CD4-positive, alpha-beta memory T cell (primary cell): ENCODE measurements around the gene TRA2A. TPM values are rescaled to one million over a fixed set of nuclear protein-coding genes. Genes with fewer than 3 reads are reported as not detected.

Experiments
- CTCF ChIA-PET: fragments of 350-600 bp; sonication (Branson Sonifier 250); formaldehyde crosslinking; loops from one replicate; lab custom pipeline; 2021; ENCODE audit warnings: inconsistent platforms; ENCODE audit not compliant: partially characterized antibody; lab: Charles Lee
- POLR2A ChIA-PET: fragments of 350-600 bp; sonication (Branson Sonifier 250); formaldehyde crosslinking; loops from one replicate; lab custom pipeline; 2021; ENCODE audit not compliant: partially characterized antibody; lab: Charles Lee
- DNase-seq, 5 donors: peaks; one replicate each; pipeline versions ENCODE4 v3.0.0 to v3.0.0-alpha.2; 2020 to 2022; ENCODE audit warnings: mixed read lengths in 1 of 5
- H3K27ac ChIP-seq: one replicate; pipeline ENCODE4 v1.7.0; 2013; ENCODE audit warnings: low read depth, low read length
- H3K27me3 ChIP-seq: 2 replicates; pipeline ENCODE4 v1.7.0; 2013; ENCODE audit warnings: mild to moderate bottlenecking, low read length, moderate library complexity; ENCODE audit not compliant: insufficient read depth
- H3K36me3 ChIP-seq: 2 replicates; pipeline ENCODE4 v1.7.0; 2013; ENCODE audit warnings: mild to moderate bottlenecking, low read length, moderate library complexity; ENCODE audit not compliant: insufficient read depth
- H3K4me1 ChIP-seq: 2 replicates; pipeline ENCODE4 v1.7.0; 2013; ENCODE audit warnings: mild to moderate bottlenecking, low read length, moderate library complexity; ENCODE audit not compliant: insufficient read depth
- H3K4me3 ChIP-seq, 2 donors: one replicate each; pipeline ENCODE4 v1.7.0; 2013; ENCODE audit warnings: low read length in 2 of 2, mild to moderate bottlenecking in 1 of 2
- H3K9me3 ChIP-seq, 2 donors: one replicate each; pipeline ENCODE4 v1.7.0; 2013; ENCODE audit warnings: low read length in 2 of 2, control low read depth in 1 of 2; ENCODE audit not compliant: control insufficient read depth in 1 of 2
- H3K27ac Mint-ChIP-seq, 7 donors: one replicate each; pipeline ENCODE4 v1.8.0; 2020 to 2021; ENCODE audit warnings: mixed read lengths in 7 of 7, mild to moderate bottlenecking in 6 of 7, inconsistent platforms in 3 of 7, moderate library complexity in 3 of 7
- H3K27me3 Mint-ChIP-seq, 2 donors: one replicate each; pipeline ENCODE4 v1.8.0; 2020 to 2021; ENCODE audit warnings: mixed read lengths in 2 of 2
- H3K36me3 Mint-ChIP-seq, 2 donors: one replicate each; pipeline ENCODE4 v1.8.0; 2020 to 2021; ENCODE audit warnings: mixed read lengths in 2 of 2, inconsistent platforms in 1 of 2, mild to moderate bottlenecking in 1 of 2
- H3K4me1 Mint-ChIP-seq, 4 donors: one replicate each; pipeline ENCODE4 v1.8.0; 2020 to 2021; ENCODE audit warnings: mixed read lengths in 4 of 4, mild to moderate bottlenecking in 1 of 4
- H3K4me3 Mint-ChIP-seq, 8 donors: one replicate each; pipeline ENCODE4 v1.8.0; 2020 to 2021; ENCODE audit warnings: mixed read lengths in 8 of 8, mild to moderate bottlenecking in 7 of 8, moderate library complexity in 6 of 8, inconsistent platforms in 3 of 8
- H3K9me3 Mint-ChIP-seq, 8 donors: one replicate each; pipeline ENCODE4 v1.8.0; 2020 to 2021; ENCODE audit warnings: mixed read lengths in 8 of 8, mild to moderate bottlenecking in 5 of 8, inconsistent platforms in 3 of 8, moderate library complexity in 1 of 8
- intact Hi-C: fragments of 100-400 bp; cut with micrococcal nuclease; formaldehyde crosslinking; loops from one replicate; pipeline ENCODE4 v1.15.1; 2023
- polyA plus RNA-seq, 2 donors: library from polyadenylated mRNA; unstranded; fragments of 300-500 nt; fragmentation: Illumina TruSeq; gene quantifications; one replicate each; pipeline ENCODE4 v1.2.3, GENCODE V29; 2021
- total RNA-seq, 2 experiments: library from RNA; stranded (reverse); gene quantifications; one replicate each; pipeline ENCODE4 v1.2.3, GENCODE V29; 2021

The TRA2A gene
- total RNA-seq (100 to 1,000 TPM; 143 to 145 TPM), polyA plus RNA-seq (10 to 100 TPM; 37.5 to 37.6 TPM)

GRCh38 chr7:23531794-23532489 is at the start of gene TRA2A:
Gene TRA2A (minus strand): TSS chr7:23531981. CDS start chr7:23531824, 157 bp downstream.
- Mint-ChIP-seq H3K4me1 (peaks cover 28 to 52% (median 40%) of the 10 kb centered on the region in 4 donors), H3K4me3 (peak within 1 kb of the TSS; percentile 98 to 100 (median 99)), H3K27me3 (no peaks in the 10 kb centered on the region), H3K9me3 (peaks cover 0 to 3% (median 0%) of the 10 kb centered on the region in 8 donors), H3K36me3 (peaks cover 6 to 23% of the 10 kb centered on the region in 2 donors), H3K27ac (peak within 1 kb of the TSS; percentile 100)
- H3K36me3 ChIP-seq, result no peaks in the 10 kb centered on the region
- CTCF ChIA-PET, result interaction anchor here (1.2 to 3.3 kb wide), 4 partner anchors 8 to 38 kb away, joined by 3 to 22 read pairs (median 7); no protein-coding TSS in a partner anchor
- intact Hi-C loops, result loop anchor here (1.0 to 10.0 kb wide), 11 partner anchors 7 to 1653 kb away; partner anchors contain the start of genes CCDC126, CYCS, HYCC1 and KLHL7
- H3K27ac ChIP-seq, result peak within 1 kb of the TSS; percentile 96
- POLR2A ChIA-PET, result interaction anchor here (0.8 to 2.9 kb wide), 12 partner anchors 8 to 1594 kb away, joined by 3 to 32 read pairs (median 5); partner anchors contain the start of genes CCDC126, CYCS, HYCC1 and MALSU1
- H3K27me3 ChIP-seq, result no peaks in the 10 kb centered on the region
- peak; percentile 92 to 96 (median 95) for DNase-seq
- no peaks in the 10 kb centered on the region for H3K9me3 ChIP-seq
- H3K4me1 ChIP-seq, result peaks cover 40% of the 10 kb centered on the region
- H3K4me3 ChIP-seq, result peak within 1 kb of the TSS; percentile 67 to 90

GRCh38 chr7:23570592-23571200 is 38.9 kb upstream of the TRA2A start:
- Histone ChIP-seq H3K27me3 (no peaks in the 10 kb centered on the region), H3K4me1 (no peaks in the 10 kb centered on the region), H3K36me3 (no peaks in the 10 kb centered on the region), H3K4me3 (no peak overlapping the region), H3K27ac (no peak overlapping the region), H3K9me3 (no peaks in the 10 kb centered on the region)
- H3K4me3 Mint-ChIP-seq, result peak overlapping the region in 2 of 8 donors; percentile 3 to 25
- H3K27ac Mint-ChIP-seq, result peak overlapping the region in 1 of 7 donors; percentile 5
- peak; percentile 44 to 65 (median 57) for DNase-seq
- H3K4me1 Mint-ChIP-seq, result peaks cover 0 to 3% (median under 1%) of the 10 kb centered on the region in 4 donors
- H3K9me3 Mint-ChIP-seq, result peaks cover 0 to 1% (median 0%) of the 10 kb centered on the region in 8 donors
- peaks cover 10 to 14% of the 10 kb centered on the region in 2 donors for H3K27me3 Mint-ChIP-seq
- ChIA-PET CTCF (interaction anchor here (0.6 to 5.8 kb wide), 22 partner anchors 9 to 1528 kb away, joined by 3 to 58 read pairs (median 5); partner anchors contain the start of genes CCDC126 and STK31), POLR2A (no interaction called here)
- intact Hi-C loops, result loop anchor here (1.0 to 5.0 kb wide), 4 partner anchors 142 to 1528 kb away; no protein-coding TSS in a partner anchor
- no peaks in the 10 kb centered on the region for H3K36me3 Mint-ChIP-seq

GRCh38 chr7:23558303-23558702 is 26.5 kb upstream of the TRA2A start:
- POLR2A ChIA-PET, result no interaction called here
- Mint-ChIP-seq H3K4me1 (no peaks in the 10 kb centered on the region), H3K36me3 (no peaks in the 10 kb centered on the region), H3K9me3 (no peaks in the 10 kb centered on the region), H3K27me3 (peaks cover 6% of the 10 kb centered on the region in 2 donors), H3K4me3 (no peak overlapping the region), H3K27ac (no peak overlapping the region)
- H3K9me3 ChIP-seq, result no peaks in the 10 kb centered on the region
- H3K27me3 ChIP-seq, result no peaks in the 10 kb centered on the region
- H3K4me3 ChIP-seq, result no peak overlapping the region
- intact Hi-C loops, result no loop called here
- no peak for DNase-seq
- H3K4me1 ChIP-seq, result no peaks in the 10 kb centered on the region
- CTCF ChIA-PET, result interaction anchor here (1.5 kb wide), 1 partner anchor 12 kb away, joined by 4 read pairs; no protein-coding TSS in a partner anchor
- H3K36me3 ChIP-seq, result no peaks in the 10 kb centered on the region
- no peak overlapping the region for H3K27ac ChIP-seq

- Histone ChIP-seq H3K9me3 (no peaks in the 10 kb centered on the region), H3K27me3 (no peaks in the 10 kb centered on the region), H3K4me1 (no peaks in the 10 kb centered on the region), H3K36me3 (no peaks in the 10 kb centered on the region), H3K27ac (no peak overlapping the region), H3K4me3 (no peak overlapping the region)
- peak overlapping the region in 1 of 7 donors; percentile 35 for H3K27ac Mint-ChIP-seq
- no peaks in the 10 kb centered on the region for H3K9me3 Mint-ChIP-seq
- CTCF ChIA-PET, result interaction anchor here (0.6 to 4.2 kb wide), 22 partner anchors 10 to 1045 kb away, joined by 3 to 35 read pairs (median 5); partner anchors contain the start of genes CCDC126 and STK31
- DNase-seq, result no peak
- H3K4me1 Mint-ChIP-seq, result peaks cover 5 to 7% (median 6%) of the 10 kb centered on the region in 4 donors
- H3K4me3 Mint-ChIP-seq, result no peak overlapping the region
- POLR2A ChIA-PET, result interaction anchor here (1.5 kb wide), 1 partner anchor 51 kb away, joined by 7 read pairs; no protein-coding TSS in a partner anchor
- H3K36me3 Mint-ChIP-seq, result no peaks in the 10 kb centered on the region
- intact Hi-C loops, result loop anchor here (1.0 to 10.0 kb wide), 9 partner anchors 8 to 1547 kb away; partner anchors contain the start of gene CCDC126
- no peaks in the 10 kb centered on the region for H3K27me3 Mint-ChIP-seq
Observed at GRCh38 chr7:23547662-23548061, 15.9 kb upstream of the TRA2A start.

GRCh38 chr7:23546897-23547572 is 15.3 kb upstream of the TRA2A start:
- H3K4me3 ChIP-seq, result no peak overlapping the region
- H3K27me3 Mint-ChIP-seq, result no peaks in the 10 kb centered on the region
- CTCF ChIA-PET, result interaction anchor here (0.6 to 4.2 kb wide), 40 partner anchors 10 to 1046 kb away, joined by 3 to 35 read pairs (median 4); partner anchors contain the start of genes CCDC126 and STK31
- H3K27ac Mint-ChIP-seq, result peak overlapping the region in 5 of 7 donors; percentile 0 to 68 (median 51)
- POLR2A ChIA-PET, result interaction anchor here (0.8 to 1.5 kb wide), 4 partner anchors 15 to 247 kb away, joined by 3 to 7 read pairs (median 4); partner anchors contain the start of gene MALSU1
- H3K9me3 ChIP-seq, result no peaks in the 10 kb centered on the region
- H3K36me3 ChIP-seq, result no peaks in the 10 kb centered on the region
- H3K9me3 Mint-ChIP-seq, result no peaks in the 10 kb centered on the region
- peak overlapping the region in 1 of 8 donors; percentile 39 for H3K4me3 Mint-ChIP-seq
- H3K27ac ChIP-seq, result no peak overlapping the region
- H3K4me1 ChIP-seq, result no peaks in the 10 kb centered on the region
- no peaks in the 10 kb centered on the region for H3K36me3 Mint-ChIP-seq
- H3K4me1 Mint-ChIP-seq, result peaks cover 5 to 7% (median 6%) of the 10 kb centered on the region in 4 donors
- DNase-seq, result peak; percentile 78 to 85 (median 84)
- H3K27me3 ChIP-seq, result no peaks in the 10 kb centered on the region
- intact Hi-C loops, result loop anchor here (1.0 to 10.0 kb wide), 9 partner anchors 8 to 1548 kb away; partner anchors contain the start of gene CCDC126

GRCh38 chr7:23545493-23545892 is 13.7 kb upstream of the TRA2A start:
- CTCF ChIA-PET, result interaction anchor here (0.6 to 4.2 kb wide), 12 partner anchors 15 to 1029 kb away, joined by 3 to 25 read pairs (median 4); no protein-coding TSS in a partner anchor
- DNase-seq, result no peak
- H3K36me3 Mint-ChIP-seq, result no peaks in the 10 kb centered on the region
- H3K27me3 Mint-ChIP-seq, result no peaks in the 10 kb centered on the region
- Histone ChIP-seq H3K27me3 (no peaks in the 10 kb centered on the region), H3K36me3 (no peaks in the 10 kb centered on the region), H3K27ac (no peak overlapping the region), H3K9me3 (no peaks in the 10 kb centered on the region), H3K4me1 (no peaks in the 10 kb centered on the region), H3K4me3 (no peak overlapping the region)
- H3K9me3 Mint-ChIP-seq, result no peaks in the 10 kb centered on the region
- H3K27ac Mint-ChIP-seq, result no peak overlapping the region
- POLR2A ChIA-PET, result interaction anchor here (2.9 kb wide), 1 partner anchor 14 kb away, joined by 11 read pairs; no protein-coding TSS in a partner anchor
- no peak overlapping the region for H3K4me3 Mint-ChIP-seq
- H3K4me1 Mint-ChIP-seq, result peaks cover 5 to 7% (median 6%) of the 10 kb centered on the region in 4 donors
- intact Hi-C loops, result loop anchor here (1.0 to 10.0 kb wide), 3 partner anchors 246 to 1549 kb away; partner anchors contain the start of gene MALSU1
